Upper lobe of left lung (tissue), 6 donors: ENCODE results near the gene LCE2B. TPM values are rescaled to one million over a fixed set of nuclear protein-coding genes. Genes with fewer than 3 reads are reported as not detected.
"Not testable (repeated sequence)": the region's sequence is repeated elsewhere in the genome, so short reads cannot be mapped to it uniquely, and the experiment has no call there.

Experiments used
- ATAC-seq, 2 donors: fragments of 200-7000 bp; cut with Tn5 transposase; one replicate each; pipeline ENCODE4 v1.9.1; 2022; ENCODE audit warnings: mild to moderate bottlenecking in 2 of 2, moderate library complexity in 2 of 2; ENCODE audit not compliant: low FRiP score in 2 of 2
- DNase-seq, 2 donors: peaks; one replicate each; pipeline ENCODE4 v3.0.0-alpha.2; 2019 to 2020
- H3K27ac ChIP-seq, 4 donors: fragments of 200-600 bp; sonication (generic); one replicate each; pipeline ENCODE4 v1.5.1; 2016 to 2019
- H3K27me3 ChIP-seq, 4 donors: fragments of 200-600 bp; sonication (generic); one replicate each; pipeline ENCODE4 v1.5.1; 2017 to 2019
- H3K36me3 ChIP-seq, 4 donors: fragments of 200-600 bp; sonication (generic); one replicate each; pipeline ENCODE4 v1.5.1; 2016 to 2019
- H3K4me1 ChIP-seq, 4 donors: fragments of 200-600 bp; sonication (generic); one replicate each; pipeline ENCODE4 v1.5.1; 2018 to 2019
- H3K4me3 ChIP-seq, 4 donors: fragments of 200-600 bp; sonication (generic); one replicate each; pipeline ENCODE4 v1.5.1; 2017 to 2019; ENCODE audit warnings: mild to moderate bottlenecking in 2 of 4, moderate library complexity in 1 of 4
- H3K9me3 ChIP-seq, 4 donors: fragments of 200-600 bp; sonication (generic); one replicate each; pipeline ENCODE4 v1.5.1; 2018 to 2019
- EP300 ChIP-seq, 4 donors: sonication (generic); formaldehyde crosslinking; IDR thresholded peaks; one replicate each; pipeline ENCODE4 v1.5.1; 2017; ENCODE audit warnings: antibody characterized with exemption in 4 of 4, control low read depth in 2 of 4
- POLR2A ChIP-seq, 4 donors: fragments of 450-650 bp; IDR thresholded peaks; one replicate each; pipeline ENCODE4 v1.5.1; 2016 to 2017; ENCODE audit warnings: antibody characterized with exemption in 4 of 4, mild to moderate bottlenecking in 2 of 4
- POLR2AphosphoS5 ChIP-seq, 2 donors: sonication (generic); formaldehyde crosslinking; IDR thresholded peaks; one replicate each; pipeline ENCODE4 v1.5.1; 2017; ENCODE audit warnings: antibody characterized with exemption in 2 of 2
- WGBS, 2 donors: methylation state at CpG; one replicate each; pipeline ENCODE4 v1.1.5; 2017 to 2018; 5-methylcytosine and 5-hydroxymethylcytosine counted together
- total RNA-seq, 6 donors: library from RNA; depleted of rRNA in 4 of 6; stranded (reverse); fragments of >200 nt in 4 of 6; gene quantifications; one replicate each; pipeline versions ENCODE4 v1.1.0 to v1.2.1, GENCODE V29; 2016 to 2021
- TF ChIP-seq, protein P1 (sequence below), 6 experiments: fragments of 450-650 bp in 4 of 6; fragments of 200-600 bp in 2 of 6; sonication (generic) in 2 of 6; IDR thresholded peaks; one replicate each; pipeline ENCODE4 v1.5.1; 2016 to 2019; ENCODE audit warnings: antibody characterized with exemption in 6 of 6
- donor health status: DM: no; HTN: no; CAD: no; lungs with moderate emphysema.
- donor health status: DM: no; HTN: yes; CAD: no; lungs with severe emphysema.

The LCE2B gene
- not detected for total RNA-seq

DNA sequence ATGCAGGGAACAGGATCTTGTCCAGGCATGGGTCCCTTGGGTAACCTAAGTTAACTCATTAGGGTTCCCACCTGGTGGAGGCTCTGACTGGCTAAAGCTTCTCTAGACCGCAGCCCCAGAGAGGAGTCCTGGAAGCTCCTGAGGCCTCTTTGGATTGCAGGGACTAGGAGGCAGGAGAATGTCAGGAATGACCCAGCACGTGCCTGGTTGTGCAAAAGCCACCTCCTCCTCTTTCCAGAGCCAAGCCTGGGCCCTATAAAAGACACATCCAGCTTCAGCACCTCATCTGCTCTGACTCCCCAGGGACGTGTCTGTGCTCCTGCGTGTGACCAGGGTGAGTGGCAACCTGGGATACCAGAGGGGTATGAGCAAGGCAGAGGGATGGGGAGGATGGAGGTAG is at the start of gene LCE2B:
Gene LCE2B, plus strand, starts transcription at position 301 of the 400 bp plus-strand sequence. CDS start 721 bp downstream, outside the sequence.
- not testable (repeated sequence) for H3K9me3 ChIP-seq, ATAC-seq, H3K36me3 ChIP-seq, DNase-seq, H3K27me3 ChIP-seq, H3K27ac ChIP-seq, H3K4me1 ChIP-seq, H3K4me3 ChIP-seq
- 50 to 77% methylated on average over 1 to 4 of the region's 4 CpGs for WGBS, 2 donors

GRCh38 chr1:152640351-152640750 is 45.6 kb upstream of the LCE2B start:
- Histone ChIP-seq H3K4me3 (no peak overlapping the region), H3K4me1 (no peaks in the 10 kb centered on the region), H3K36me3 (no peaks in the 10 kb centered on the region), H3K27me3 (no peaks in the 10 kb centered on the region), H3K27ac (no peak overlapping the region), H3K9me3 (peaks cover 0 to 5% (median 2%) of the 10 kb centered on the region in 4 donors)
- WGBS, 2 donors: 65 to 92% methylated on average over 1 of the region's 1 CpG
- TF ChIP-seq POLR2A (IDR thresholded peaks at IDR 0.05) (no peak), POLR2AphosphoS5 (IDR thresholded peaks at IDR 0.05) (no peak), EP300 (IDR thresholded peaks at IDR 0.05) (no peak)
- TF ChIP-seq, protein P1, sequence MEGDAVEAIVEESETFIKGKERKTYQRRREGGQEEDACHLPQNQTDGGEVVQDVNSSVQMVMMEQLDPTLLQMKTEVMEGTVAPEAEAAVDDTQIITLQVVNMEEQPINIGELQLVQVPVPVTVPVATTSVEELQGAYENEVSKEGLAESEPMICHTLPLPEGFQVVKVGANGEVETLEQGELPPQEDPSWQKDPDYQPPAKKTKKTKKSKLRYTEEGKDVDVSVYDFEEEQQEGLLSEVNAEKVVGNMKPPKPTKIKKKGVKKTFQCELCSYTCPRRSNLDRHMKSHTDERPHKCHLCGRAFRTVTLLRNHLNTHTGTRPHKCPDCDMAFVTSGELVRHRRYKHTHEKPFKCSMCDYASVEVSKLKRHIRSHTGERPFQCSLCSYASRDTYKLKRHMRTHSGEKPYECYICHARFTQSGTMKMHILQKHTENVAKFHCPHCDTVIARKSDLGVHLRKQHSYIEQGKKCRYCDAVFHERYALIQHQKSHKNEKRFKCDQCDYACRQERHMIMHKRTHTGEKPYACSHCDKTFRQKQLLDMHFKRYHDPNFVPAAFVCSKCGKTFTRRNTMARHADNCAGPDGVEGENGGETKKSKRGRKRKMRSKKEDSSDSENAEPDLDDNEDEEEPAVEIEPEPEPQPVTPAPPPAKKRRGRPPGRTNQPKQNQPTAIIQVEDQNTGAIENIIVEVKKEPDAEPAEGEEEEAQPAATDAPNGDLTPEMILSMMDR (IDR thresholded peaks at IDR 0.05): no peak
- no peak for DNase-seq
- ATAC-seq: no peak

DNA sequence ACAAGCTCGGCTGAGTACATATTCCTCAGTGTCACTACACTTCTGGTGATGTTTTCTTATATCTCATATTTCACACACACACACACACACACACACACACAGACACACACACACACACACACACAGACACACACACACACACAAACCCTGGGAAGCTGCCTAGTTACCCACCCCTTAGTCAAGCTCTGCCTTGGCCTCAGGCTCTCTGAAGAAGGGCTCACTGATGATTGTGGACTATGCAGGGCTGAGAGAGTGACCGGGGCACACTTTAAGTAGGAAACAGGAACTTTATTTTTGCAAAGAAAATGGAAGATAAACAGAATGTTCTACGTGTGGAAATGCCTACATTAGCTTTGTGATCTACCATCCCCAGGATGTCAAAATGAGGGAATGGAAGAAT is 42.0 kb upstream of the LCE2B start:
- no peak for TF ChIP-seq EP300 (IDR thresholded peaks at IDR 0.05)
- TF ChIP-seq POLR2AphosphoS5 (IDR thresholded peaks at IDR 0.05): no peak
- TF ChIP-seq, protein P1 (IDR thresholded peaks at IDR 0.05): no peak
- no peak for TF ChIP-seq POLR2A (IDR thresholded peaks at IDR 0.05)
- no peaks in the 10 kb centered on the region for H3K36me3 ChIP-seq
- DNase-seq (no peak), ATAC-seq (no peak)
- H3K27ac ChIP-seq: no peak overlapping the region
- no peaks in the 10 kb centered on the region for H3K4me1 ChIP-seq
- no peaks in the 10 kb centered on the region for H3K27me3 ChIP-seq
- peaks cover 0 to 3% (median 0%) of the 10 kb centered on the region in 4 donors for H3K9me3 ChIP-seq
- no peak overlapping the region for H3K4me3 ChIP-seq
- 56 to 60% methylated on average over 3 of the region's 3 CpGs for WGBS, 2 donors

GRCh38 chr1:152645146-152645545 is 40.8 kb upstream of the LCE2B start:
- no peak for ATAC-seq
- DNase-seq: no peak
- 36 to 62% methylated on average over 3 of the region's 3 CpGs for WGBS, 2 donors
- Histone ChIP-seq H3K36me3 (no peaks in the 10 kb centered on the region), H3K27me3 (no peaks in the 10 kb centered on the region), H3K4me3 (no peak overlapping the region), H3K27ac (no peak overlapping the region), H3K4me1 (no peaks in the 10 kb centered on the region), H3K9me3 (no peaks in the 10 kb centered on the region)
- TF ChIP-seq, protein P1 (IDR thresholded peaks at IDR 0.05): no peak
- no peak for TF ChIP-seq POLR2A (IDR thresholded peaks at IDR 0.05)
- TF ChIP-seq POLR2AphosphoS5 (IDR thresholded peaks at IDR 0.05): no peak
- TF ChIP-seq EP300 (IDR thresholded peaks at IDR 0.05): no peak

DNA sequence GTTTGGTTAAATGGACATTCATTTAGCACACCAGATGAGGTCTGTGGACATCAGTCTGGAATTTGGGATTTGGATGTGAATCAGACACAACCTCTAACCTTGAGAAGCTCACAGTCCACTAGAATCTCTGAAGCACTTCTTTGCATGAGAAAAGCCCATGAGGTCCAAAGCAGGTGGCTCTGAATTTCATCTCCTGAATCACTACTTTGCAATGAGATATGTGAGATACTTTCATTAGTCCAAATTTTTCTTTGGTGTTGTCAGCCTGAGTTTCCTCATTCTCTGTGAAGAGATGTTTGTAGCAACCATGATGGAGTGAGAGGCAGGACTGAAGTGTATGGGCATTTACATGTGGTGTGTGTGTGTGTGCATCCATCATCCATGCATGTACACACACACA is 39.3 kb upstream of the LCE2B start:
- DNase-seq (no peak), ATAC-seq (no peak)
- no peaks in the 10 kb centered on the region for H3K4me1 ChIP-seq

More for the DNA sequence above, 39.3 kb upstream of the LCE2B start:
- no peaks in the 10 kb centered on the region for H3K9me3 ChIP-seq
- H3K27me3 ChIP-seq: no peaks in the 10 kb centered on the region
- H3K4me3 ChIP-seq: no peak overlapping the region
- no peak overlapping the region for H3K27ac ChIP-seq
- H3K36me3 ChIP-seq: no peaks in the 10 kb centered on the region
- TF ChIP-seq POLR2AphosphoS5 (IDR thresholded peaks at IDR 0.05) (no peak), POLR2A (IDR thresholded peaks at IDR 0.05) (no peak), EP300 (IDR thresholded peaks at IDR 0.05) (no peak)
- TF ChIP-seq, protein P1 (IDR thresholded peaks at IDR 0.05): no peak
